GM21423 (cell line): ENCODE measurements around the gene PARD6A.

ENCODE experiments used
- ATAC-seq: cut with Tn5 transposase; IDR thresholded peaks from one replicate; pipeline ENCODE4 v1.9.1; 2021; ENCODE audit warnings: mild to moderate bottlenecking, moderate library complexity; ENCODE audit not compliant: unreplicated experiment

The PARD6A gene, protein sequence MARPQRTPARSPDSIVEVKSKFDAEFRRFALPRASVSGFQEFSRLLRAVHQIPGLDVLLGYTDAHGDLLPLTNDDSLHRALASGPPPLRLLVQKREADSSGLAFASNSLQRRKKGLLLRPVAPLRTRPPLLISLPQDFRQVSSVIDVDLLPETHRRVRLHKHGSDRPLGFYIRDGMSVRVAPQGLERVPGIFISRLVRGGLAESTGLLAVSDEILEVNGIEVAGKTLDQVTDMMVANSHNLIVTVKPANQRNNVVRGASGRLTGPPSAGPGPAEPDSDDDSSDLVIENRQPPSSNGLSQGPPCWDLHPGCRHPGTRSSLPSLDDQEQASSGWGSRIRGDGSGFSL

GRCh38 chr16:67660564-67661028, at the start of gene PARD6A:
PARD6A (plus strand) TSS chr16:67660960; CDS start chr16:67661039, 79 bp downstream.
- ATAC-seq: peak; percentile 72

DNA sequence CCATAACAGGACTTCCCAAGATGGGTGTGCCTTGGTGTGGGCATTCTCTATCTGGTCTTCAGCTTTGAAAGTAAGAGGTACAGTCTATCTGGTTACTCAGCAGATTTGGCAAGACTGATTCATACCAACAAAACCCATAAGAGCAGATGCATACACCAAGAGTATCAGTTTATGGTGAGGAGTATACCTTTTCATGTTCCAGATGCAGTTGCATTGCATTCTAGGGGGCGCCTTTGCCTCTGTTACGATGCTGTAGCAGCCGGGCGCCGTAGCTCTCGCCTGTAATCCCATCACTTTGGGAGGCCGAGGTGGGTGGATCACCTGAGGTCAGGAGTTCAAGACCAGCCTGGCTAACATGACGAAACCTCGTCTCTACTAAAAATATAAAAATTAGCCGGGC, 47.0 kb upstream of the PARD6A start:
- no peak for ATAC-seq

- no peak for ATAC-seq
Measured at GRCh38 chr16:67628216-67628615, 32.5 kb upstream of the PARD6A start.

GRCh38 chr16:67632415-67633172, 28.2 kb upstream of the PARD6A start:
- no peak for ATAC-seq

DNA sequence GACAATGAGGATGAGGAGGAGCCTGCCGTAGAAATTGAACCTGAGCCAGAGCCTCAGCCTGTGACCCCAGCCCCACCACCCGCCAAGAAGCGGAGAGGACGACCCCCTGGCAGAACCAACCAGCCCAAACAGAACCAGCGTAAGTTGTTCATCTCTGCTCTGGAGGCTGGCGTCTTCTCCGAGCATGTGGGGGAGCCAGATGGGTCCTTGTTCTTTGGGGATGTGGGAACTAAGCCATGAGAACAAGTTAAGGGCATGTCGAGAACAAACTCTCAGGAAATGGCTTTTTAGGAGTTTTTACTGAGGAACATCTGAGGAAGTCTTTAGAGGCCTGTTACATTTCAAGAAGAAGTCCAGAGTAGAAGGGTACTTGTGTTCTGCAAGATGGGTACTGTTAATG, 24.0 kb upstream of the PARD6A start:
- ATAC-seq: no peak

- ATAC-seq: no peak
Measured at GRCh38 chr16:67637625-67638024, 23.1 kb upstream of the PARD6A start.

DNA sequence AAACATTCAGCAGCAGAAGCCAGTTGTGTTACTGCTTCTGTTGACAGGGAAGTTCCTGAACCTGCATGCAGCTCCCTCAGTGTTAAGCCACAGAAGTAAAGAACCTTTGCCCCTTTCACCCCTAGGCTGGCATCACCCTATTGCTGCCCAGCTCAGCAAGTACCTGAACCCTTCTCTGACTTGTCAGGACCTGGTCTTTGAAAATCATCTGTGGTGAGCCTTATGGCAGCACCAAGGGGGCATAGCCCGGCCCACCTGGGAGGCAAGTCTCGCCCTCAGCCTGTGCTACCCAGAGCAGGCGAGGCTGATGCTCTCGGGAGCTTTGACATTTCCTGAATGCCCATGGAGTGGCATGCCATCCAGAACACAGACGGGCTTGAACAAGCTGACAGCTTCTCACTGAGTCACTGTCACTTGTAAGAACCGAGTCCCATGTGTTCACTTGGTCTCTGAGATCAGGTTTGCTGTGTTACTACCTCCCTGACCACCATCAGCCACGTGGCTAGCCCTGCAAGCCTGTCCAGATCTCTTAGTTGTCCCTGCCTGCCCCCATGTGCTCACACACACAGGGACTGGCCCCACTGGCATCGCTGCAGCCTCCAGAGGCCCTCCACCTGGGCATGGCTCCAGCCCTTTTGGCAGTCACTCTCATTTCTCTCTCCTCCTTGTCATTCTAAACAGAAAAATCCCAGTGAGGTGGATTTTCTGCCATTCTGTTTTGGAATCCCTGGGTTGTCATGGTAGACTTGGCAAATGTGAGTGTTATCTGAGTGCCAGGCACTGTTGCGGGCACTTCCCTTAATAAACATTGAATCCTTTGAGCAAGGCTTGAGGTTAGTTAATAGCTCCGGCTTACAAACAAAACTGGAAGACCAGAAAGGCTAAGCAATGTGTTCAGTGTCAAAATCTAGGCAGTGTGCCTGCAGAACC, 18.7 kb upstream of the PARD6A start:
- no peak for ATAC-seq

GRCh38 chr16:67644038-67644437, 16.7 kb upstream of the PARD6A start:
- ATAC-seq: no peak

DNA sequence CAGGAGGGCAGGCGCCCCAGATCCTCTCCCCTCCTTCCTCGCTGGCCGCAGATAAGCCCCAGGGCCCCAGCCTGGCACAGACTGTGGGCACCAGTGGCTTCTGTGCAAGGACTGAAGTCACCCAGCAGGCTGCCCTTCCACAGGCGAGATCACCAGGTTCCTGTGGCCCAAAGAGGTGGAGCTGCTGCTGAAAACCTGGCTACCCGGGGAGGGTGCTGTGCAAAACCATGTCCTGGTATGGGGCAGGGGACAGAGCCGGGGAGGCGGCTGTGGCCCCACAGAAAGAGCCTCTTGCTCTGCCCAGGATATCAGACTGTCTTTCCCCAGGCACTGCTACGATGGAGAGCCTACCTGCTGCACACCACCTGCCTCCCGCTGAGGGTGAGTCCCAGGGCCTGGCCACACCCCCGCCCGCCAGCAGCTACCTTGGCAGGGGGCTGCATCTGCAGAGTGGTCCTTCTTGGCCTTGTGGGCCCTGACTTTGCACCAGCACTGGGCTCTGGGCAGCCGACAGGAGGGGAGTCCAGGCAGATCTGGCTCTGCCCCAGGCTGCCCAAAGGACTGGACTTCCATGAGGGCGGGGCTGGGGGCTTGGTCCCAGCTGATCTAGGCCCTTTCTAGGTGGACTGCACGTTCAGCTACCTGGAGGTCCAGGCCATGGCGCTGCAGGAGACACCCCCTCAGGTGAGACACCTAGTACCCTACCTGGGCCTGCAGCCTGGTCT, 15.2 kb upstream of the PARD6A start:
- ATAC-seq: no peak

DNA sequence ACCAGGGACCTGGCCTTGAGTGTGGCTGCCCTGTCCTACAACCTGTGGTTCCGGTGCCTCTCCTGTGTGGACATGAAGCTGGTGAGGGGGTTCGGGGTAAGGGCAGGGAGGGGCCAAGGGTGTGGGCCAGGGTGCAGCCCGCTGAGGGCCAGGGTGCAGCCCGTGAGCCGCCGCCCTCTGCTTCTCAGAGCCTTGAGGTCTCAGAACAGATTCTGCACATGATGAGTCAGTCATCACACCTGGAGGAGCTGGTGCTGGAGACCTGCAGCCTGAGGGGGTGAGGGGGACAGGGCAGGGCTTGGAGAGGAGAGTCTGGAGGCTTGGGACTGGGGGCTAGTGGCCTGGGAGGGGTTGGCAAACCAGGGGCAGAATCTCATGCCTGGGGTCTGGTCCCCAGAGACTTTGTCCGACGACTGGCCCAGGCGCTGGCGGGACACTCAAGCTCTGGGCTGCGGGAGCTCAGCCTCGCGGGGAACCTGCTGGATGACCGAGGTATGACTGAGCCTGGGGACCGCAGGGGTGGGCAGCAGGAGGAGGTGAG, 13.6 kb upstream of the PARD6A start:
- ATAC-seq: no peak

DNA sequence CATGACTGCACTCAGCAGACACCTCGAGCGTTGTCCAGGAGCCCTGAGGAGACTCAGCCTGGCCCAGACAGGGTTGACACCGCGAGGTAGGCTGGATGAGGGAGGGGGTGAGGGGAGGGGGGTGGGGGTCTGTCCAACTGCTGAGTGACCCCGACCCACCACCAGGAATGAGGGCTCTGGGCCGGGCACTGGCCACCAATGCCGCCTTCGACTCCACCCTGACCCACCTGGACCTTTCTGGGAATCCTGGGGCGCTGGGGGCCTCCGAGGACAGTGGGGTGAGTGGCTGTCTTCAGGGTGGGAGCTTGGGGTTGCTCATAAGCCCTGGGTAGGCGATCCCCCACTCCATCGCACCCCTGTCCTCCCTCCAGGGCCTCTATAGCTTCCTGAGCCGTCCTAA, 13.1 kb upstream of the PARD6A start:
- ATAC-seq: no peak

DNA sequence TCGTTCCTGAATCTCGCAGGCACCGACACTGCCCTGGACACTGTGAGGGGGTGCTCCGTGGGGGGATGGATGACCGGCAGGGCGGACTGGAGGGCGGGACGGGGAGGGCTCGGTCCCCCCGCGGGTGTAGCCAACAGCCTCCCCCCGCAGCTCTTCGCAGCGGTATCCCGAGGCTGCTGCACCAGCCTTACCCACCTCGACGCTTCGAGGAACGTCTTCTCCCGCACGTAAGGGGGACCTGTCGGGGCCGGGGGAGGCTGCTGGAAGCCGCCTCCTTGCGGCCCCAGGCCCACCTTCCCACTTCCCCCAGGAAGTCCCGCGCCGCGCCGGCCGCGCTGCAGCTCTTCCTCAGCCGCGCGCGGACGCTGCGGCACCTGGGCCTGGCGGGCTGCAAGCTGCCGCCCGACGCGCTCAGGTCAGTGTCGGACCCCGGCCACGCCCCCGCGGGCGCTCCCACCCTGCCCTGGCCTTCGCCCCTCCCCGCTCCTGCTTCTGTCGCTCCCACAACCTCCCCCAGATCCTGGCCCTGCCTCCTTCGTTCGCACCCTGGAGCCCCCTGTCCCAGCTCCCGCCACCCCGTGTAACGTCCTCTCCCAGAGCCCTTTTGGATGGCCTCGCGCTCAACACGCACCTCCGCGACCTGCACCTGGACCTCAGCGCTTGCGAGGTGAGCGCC, 12.5 kb upstream of the PARD6A start:
- no peak for ATAC-seq

- ATAC-seq: no peak
Measured at GRCh38 chr16:67648764-67649407, 11.9 kb upstream of the PARD6A start.

DNA sequence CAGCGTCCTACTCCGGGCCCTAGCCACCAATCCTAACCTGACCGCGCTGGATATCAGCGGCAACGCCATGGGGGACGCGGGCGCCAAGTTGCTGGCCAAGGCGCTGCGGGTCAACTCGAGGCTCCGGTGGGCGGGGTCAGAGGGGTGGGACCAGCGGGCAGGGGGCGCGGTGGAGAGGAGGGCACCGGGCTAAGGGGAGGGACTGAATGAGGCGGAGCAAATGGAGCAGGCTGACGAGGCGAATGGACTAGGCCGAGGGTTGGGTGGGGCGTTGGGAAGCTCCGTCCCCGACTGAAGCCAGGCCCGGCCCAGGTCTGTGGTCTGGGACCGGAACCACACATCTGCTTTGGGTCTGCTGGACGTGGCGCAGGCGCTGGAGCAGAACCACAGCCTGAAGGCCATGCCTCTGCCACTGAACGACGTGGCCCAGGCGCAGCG, 11.2 kb upstream of the PARD6A start:
- ATAC-seq: no peak

DNA sequence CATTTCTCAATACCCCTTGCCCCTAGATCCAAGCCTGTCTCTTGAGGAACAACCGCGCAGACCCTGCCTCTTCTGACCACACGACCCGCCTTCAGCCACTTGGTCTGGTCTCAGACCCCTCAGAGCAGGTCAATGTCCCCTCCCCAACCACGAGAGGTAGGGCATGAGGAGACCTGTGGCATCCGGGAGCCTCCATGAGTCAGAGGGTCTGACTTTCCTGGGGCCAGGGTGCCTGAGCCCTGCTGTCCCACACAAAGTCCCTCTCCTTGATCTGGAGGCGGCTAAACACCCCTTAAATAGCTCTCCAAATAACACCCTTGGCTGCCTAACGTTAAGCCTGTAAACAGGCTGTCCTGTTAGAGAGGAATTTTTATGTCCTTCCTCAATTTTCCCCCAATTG, 10.7 kb upstream of the PARD6A start:
- no peak for ATAC-seq

DNA sequence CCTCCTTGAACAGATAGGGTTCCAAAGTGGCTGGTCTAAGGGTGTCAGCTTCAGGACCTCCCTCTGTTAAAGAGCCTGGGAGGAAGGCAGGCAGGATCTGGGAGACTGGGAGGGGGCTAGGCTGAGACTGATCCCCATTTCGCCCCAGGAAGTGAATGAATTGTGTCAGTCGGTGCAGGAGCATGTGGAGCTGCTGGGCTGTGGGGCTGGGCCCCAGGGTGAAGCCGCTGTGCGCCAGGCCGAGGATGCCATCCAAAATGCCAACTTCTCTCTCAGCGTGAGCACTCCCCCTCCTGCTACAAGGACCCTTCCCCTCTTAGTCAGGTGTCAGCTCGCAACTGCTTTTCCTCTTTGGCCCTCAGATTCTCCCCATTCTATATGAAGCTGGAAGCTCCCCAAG, 9.7 kb upstream of the PARD6A start:
- ATAC-seq: no peak

DNA sequence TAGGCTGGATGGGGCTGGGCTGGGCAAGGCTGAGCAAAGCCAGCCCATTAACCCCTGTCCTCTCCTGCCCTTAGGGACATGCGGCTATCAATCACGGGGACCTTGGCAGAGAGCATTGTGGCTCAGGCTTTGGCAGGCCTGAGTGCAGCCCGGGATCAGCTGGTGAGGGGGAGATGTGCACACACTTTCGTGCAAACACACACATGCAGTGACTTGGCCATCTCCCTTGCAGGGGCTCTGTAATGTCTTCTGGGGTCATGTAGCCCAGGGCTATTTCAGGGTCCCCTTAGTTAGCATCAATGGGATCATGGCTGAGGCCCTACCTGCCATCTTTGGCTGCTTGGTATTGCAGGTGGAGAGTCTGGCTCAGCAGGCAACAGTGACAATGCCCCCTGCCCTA, 8.9 kb upstream of the PARD6A start:
- ATAC-seq: no peak

DNA sequence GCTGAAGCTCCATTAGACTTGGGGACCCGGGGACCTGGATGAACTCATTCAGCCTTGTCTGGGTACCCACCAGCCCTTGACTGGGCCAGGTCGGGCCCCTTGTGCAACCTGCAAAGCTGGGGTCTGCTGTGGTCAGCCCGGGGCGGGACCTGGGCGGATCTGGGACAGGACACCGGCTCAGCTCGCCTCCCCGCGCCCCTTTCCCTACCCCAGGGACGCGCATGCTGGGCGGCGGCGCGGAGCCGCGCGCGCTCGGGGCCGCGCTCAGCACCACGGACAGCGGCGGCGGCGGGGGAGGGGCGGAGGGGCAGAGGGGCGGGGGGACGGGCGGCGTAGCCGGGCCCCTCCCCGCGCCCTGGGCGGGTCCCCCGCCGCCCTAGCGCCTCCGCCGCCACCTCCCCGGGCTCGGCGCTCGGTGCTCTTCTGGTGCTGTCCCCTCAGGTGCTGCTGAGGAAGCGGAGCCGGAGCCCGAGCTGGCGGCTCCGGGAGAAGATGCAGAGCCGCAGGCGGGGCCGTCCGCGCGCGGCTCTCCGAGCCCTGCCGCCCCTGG, 8.1 kb upstream of the PARD6A start:
- no peak for ATAC-seq
